Measurements from ENCODE around the gene SMG7. TPM values are rescaled to one million over a fixed set of nuclear protein-coding genes. Genes with fewer than 3 reads are reported as not detected.

The SMG7 gene
- total and polyA plus RNA-seq, 2 donors: 23.6 to 47.5 TPM

- 93% methylated on average over 5 of the region's 5 CpGs for WGBS
- H3K36me3 ChIP-seq (ENCODE audit: insufficient read depth): no peaks in the 10 kb centered on the region
- no peak for DNase-seq (ENCODE audit: extremely low spot score)
- no peak overlapping the region for H3K27ac ChIP-seq (ENCODE audit: low read depth)
- no peaks in the 10 kb centered on the region for H3K4me1 ChIP-seq (ENCODE audit: insufficient read depth)
- no peak overlapping the region for H3K4me3 ChIP-seq (ENCODE audit: low read depth, low read length)
These were observed 33.3 kb downstream of the SMG7 start for GRCh38 chr1:183505454-183506089.

DNA sequence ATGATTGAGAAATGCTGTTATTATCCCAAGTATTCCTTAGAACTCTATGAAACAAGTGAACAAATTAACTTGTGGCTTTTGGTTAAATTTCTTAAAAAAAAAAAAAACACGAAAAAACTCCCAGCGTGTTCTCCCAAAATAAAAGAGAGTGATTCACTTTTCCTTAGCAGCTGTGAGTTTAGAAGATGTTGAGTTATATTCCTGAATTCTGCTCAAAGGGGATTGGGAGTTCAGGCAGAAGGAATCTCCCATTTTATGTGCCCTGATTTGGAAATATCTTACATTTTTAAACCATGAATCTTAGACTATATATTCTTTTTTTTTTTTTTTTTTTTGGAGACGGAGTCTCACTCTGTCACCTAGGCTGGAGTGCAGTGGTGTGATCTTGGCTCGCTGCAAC is 34.3 kb downstream of the SMG7 start:
- Histone ChIP-seq H3K4me3 (ENCODE audit: low read depth, low read length) (no peak overlapping the region), H3K4me1 (ENCODE audit: insufficient read depth) (no peaks in the 10 kb centered on the region), H3K27ac (ENCODE audit: low read depth) (no peak overlapping the region), H3K36me3 (ENCODE audit: insufficient read depth) (no peaks in the 10 kb centered on the region)
- WGBS: 84% methylated on average over 4 of the region's 4 CpGs
- DNase-seq (ENCODE audit: extremely low spot score): no peak

DNA sequence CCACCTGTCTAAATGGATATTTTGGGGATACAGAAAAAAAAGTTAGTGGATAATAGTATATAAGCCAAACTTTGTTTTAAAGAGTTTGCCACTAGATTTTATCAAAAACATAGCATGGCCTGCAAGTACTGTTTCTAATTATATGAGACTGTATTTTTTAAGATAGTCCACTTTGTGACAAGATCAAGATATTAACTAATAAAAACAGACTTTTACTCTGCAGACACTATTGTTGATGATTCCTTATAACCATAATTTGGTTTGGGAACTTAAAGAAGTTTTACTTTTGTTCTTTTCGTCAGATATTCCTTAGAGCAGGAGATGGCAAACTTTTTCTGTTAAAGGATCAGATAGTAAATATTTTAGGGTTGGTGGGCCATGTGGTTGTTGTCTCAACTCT is 36.4 kb downstream of the SMG7 start:
- Histone ChIP-seq H3K27ac (ENCODE audit: low read depth) (no peak overlapping the region), H3K36me3 (ENCODE audit: insufficient read depth) (no peaks in the 10 kb centered on the region), H3K4me1 (ENCODE audit: insufficient read depth) (no peaks in the 10 kb centered on the region), H3K4me3 (ENCODE audit: low read depth, low read length) (no peak overlapping the region)
- DNase-seq (ENCODE audit: extremely low spot score): no peak
- 67% methylated on average over 1 of the region's 1 CpG for WGBS

DNA sequence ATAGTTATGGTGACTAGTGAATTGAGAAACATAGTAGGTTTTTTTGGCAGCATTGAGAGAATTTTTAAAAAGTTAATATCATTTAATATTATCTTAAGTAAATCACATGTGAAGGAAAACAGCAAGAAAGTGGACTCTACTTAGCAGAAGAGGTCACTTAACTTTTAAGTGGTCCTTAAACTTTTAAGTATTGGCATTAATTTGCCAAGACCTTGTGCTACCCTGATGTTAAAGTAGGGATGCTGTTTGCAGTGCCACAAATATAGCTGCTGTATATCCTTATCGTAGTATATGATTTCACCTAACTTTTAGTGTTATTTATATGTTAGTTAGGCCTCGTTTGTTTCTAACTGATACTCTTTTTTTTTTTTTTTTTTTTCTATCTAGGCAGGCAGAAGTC is 40.2 kb downstream of the SMG7 start:
- no peak for DNase-seq (ENCODE audit: extremely low spot score)
- Histone ChIP-seq H3K36me3 (ENCODE audit: insufficient read depth) (no peaks in the 10 kb centered on the region), H3K4me3 (ENCODE audit: low read depth, low read length) (no peak overlapping the region), H3K27ac (ENCODE audit: low read depth) (no peak overlapping the region), H3K4me1 (ENCODE audit: insufficient read depth) (no peaks in the 10 kb centered on the region)
- 93% methylated on average over 2 of the region's 2 CpGs for WGBS

DNA sequence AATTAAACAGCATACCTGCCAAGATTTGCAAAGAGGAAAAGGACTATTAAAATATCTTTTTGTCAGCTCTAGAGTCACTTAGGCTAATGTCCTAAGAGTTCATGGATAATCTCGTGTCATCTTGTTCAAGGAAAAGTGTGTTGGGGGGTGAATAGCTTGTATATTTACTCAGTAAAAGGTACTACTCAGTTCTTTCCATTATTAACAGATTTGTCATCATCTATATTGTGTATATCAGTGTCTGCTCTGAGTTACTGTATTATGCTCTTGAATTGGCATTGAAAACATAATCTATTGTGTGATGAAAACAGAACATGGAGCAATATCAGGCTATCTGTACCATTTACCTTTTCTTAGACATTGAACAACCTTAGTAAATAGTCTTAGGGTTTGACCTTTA is 41.9 kb downstream of the SMG7 start:
- Histone ChIP-seq H3K27ac (ENCODE audit: low read depth) (no peak overlapping the region), H3K4me3 (ENCODE audit: low read depth, low read length) (no peak overlapping the region), H3K36me3 (ENCODE audit: insufficient read depth) (no peaks in the 10 kb centered on the region), H3K4me1 (ENCODE audit: insufficient read depth) (no peaks in the 10 kb centered on the region)
- no peak for DNase-seq (ENCODE audit: extremely low spot score)
- 94% methylated on average over 1 of the region's 1 CpG for WGBS

DNA sequence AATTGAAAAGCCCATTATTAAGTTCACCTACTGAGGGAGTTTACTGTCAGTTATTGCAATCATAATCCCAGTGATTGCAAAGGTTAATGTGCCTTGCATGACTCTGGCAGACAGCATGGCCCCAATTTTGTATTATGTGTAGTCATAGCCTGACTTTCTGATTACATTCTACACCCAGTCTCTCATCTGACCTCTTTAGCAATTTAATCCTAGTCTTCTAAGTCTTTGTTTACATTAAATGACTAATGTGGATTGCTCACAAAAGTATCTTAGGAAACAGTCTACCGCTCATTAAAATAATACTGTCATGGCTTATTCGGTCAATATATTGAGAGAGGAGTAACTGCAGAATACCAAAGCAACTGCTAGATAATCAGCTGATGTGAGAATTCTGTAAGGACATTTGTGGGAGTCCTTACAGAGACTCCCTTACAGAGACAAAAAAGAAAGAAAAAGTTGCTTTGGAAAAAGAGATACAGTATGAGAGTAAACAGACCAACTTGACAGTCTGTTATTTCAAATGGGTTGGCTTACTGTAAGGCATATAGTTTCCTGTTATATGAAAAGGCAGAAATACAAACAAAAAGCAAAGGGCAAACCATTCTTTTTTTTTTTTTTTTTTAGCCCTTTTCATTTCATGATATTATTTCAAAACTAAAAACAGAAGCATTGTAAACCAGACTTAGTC is 42.8 kb downstream of the SMG7 start:
- Histone ChIP-seq H3K36me3 (ENCODE audit: insufficient read depth) (no peaks in the 10 kb centered on the region), H3K4me1 (ENCODE audit: insufficient read depth) (no peaks in the 10 kb centered on the region), H3K27ac (ENCODE audit: low read depth) (no peak overlapping the region), H3K4me3 (ENCODE audit: low read depth, low read length) (no peak overlapping the region)
- WGBS: 18% methylated on average over 2 of the region's 2 CpGs
- no peak for DNase-seq (ENCODE audit: extremely low spot score)

DNA sequence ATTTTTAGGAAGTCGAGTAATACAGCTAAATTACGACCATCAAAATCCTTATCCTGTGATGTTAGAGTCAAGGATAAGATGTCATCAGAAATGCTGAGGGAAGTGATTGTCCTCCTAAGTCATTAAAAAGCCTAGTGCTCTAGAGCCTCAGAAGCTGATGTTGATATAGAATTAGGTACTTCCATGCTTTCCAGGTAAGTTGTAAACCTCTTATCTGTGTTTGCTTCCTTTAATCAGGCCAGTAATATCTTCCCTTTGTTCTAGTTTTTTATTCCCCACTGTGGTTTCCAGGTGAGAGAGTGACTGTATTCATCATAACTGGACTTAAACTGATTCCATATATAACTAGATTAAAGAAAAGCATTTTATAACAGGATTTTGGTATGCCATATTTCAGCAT is 44.4 kb downstream of the SMG7 start:
- WGBS: 85% methylated on average over 2 of the region's 2 CpGs
- H3K36me3 ChIP-seq (ENCODE audit: insufficient read depth): no peaks in the 10 kb centered on the region
- H3K27ac ChIP-seq (ENCODE audit: low read depth): no peak overlapping the region
- H3K4me1 ChIP-seq (ENCODE audit: insufficient read depth): no peaks in the 10 kb centered on the region
- no peak overlapping the region for H3K4me3 ChIP-seq (ENCODE audit: low read depth, low read length)
- DNase-seq (ENCODE audit: extremely low spot score): no peak

DNA sequence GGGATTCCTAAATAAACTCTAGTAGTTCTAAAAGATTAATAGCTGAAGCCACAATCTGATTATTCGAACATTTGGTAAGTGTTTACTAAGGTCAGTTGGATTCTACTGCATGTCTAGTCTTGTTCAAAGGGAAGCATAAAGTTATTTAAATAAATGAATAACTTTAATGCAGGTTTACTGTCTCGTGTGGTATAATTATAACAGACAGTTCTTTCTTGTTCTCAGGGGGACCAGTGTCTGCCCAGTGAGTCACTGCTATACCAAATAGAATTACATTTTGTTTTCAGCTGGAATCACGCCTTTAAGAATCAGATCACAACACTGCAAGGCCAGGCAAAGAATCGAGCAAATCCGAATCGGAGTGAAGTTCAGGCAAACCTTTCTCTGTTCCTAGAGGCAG is 45.1 kb downstream of the SMG7 start:
- DNase-seq (ENCODE audit: extremely low spot score): no peak
- H3K27ac ChIP-seq (ENCODE audit: low read depth): peak overlapping the region; percentile 18
- WGBS: 83% methylated on average over 6 of the region's 6 CpGs
- H3K4me3 ChIP-seq (ENCODE audit: low read depth, low read length): no peak overlapping the region
- H3K4me1 ChIP-seq (ENCODE audit: insufficient read depth): no peaks in the 10 kb centered on the region
- H3K36me3 ChIP-seq (ENCODE audit: insufficient read depth): no peaks in the 10 kb centered on the region

GRCh38 chr1:183520379-183520778 is 48.1 kb downstream of the SMG7 start:
- no peak for DNase-seq (ENCODE audit: extremely low spot score)
- no peak overlapping the region for H3K27ac ChIP-seq (ENCODE audit: low read depth)
- no peak overlapping the region for H3K4me3 ChIP-seq (ENCODE audit: low read depth, low read length)
- H3K36me3 ChIP-seq (ENCODE audit: insufficient read depth): no peaks in the 10 kb centered on the region
- no peaks in the 10 kb centered on the region for H3K4me1 ChIP-seq (ENCODE audit: insufficient read depth)
- WGBS: 83% methylated on average over 1 of the region's 1 CpG

GRCh38 chr1:183522104-183522503 is 49.8 kb downstream of the SMG7 start:
- no peaks in the 10 kb centered on the region for H3K36me3 ChIP-seq (ENCODE audit: insufficient read depth)
- no peak overlapping the region for H3K4me3 ChIP-seq (ENCODE audit: low read depth, low read length)
- no peaks in the 10 kb centered on the region for H3K4me1 ChIP-seq (ENCODE audit: insufficient read depth)
- no peak overlapping the region for H3K27ac ChIP-seq (ENCODE audit: low read depth)
- no peak for DNase-seq (ENCODE audit: extremely low spot score)
- 82% methylated on average over 1 of the region's 1 CpG for WGBS

- Histone ChIP-seq H3K36me3 (ENCODE audit: insufficient read depth) (peaks cover 1% of the 10 kb centered on the region), H3K27ac (ENCODE audit: low read depth) (no peak overlapping the region), H3K4me1 (ENCODE audit: insufficient read depth) (no peaks in the 10 kb centered on the region), H3K4me3 (ENCODE audit: low read depth, low read length) (no peak overlapping the region)
- WGBS: 97% methylated on average over 3 of the region's 3 CpGs
- no peak for DNase-seq (ENCODE audit: extremely low spot score)
These were observed 56.3 kb downstream of the SMG7 start for GRCh38 chr1:183528577-183528976.

- H3K27ac ChIP-seq (ENCODE audit: low read depth): no peak overlapping the region
- H3K36me3 ChIP-seq (ENCODE audit: insufficient read depth): peaks cover 7% of the 10 kb centered on the region
- DNase-seq (ENCODE audit: extremely low spot score): no peak
- no peak overlapping the region for H3K4me3 ChIP-seq (ENCODE audit: low read depth, low read length)
- no peaks in the 10 kb centered on the region for H3K4me1 ChIP-seq (ENCODE audit: insufficient read depth)
- 89% methylated on average over 3 of the region's 3 CpGs for WGBS
These were observed 61.4 kb downstream of the SMG7 start for GRCh38 chr1:183533617-183534174.

GRCh38 chr1:183537405-183537804 is 65.1 kb downstream of the SMG7 start:
- Histone ChIP-seq H3K4me3 (ENCODE audit: low read depth, low read length) (no peak overlapping the region), H3K27ac (ENCODE audit: low read depth) (no peak overlapping the region), H3K36me3 (ENCODE audit: insufficient read depth) (peaks cover 9% of the 10 kb centered on the region), H3K4me1 (ENCODE audit: insufficient read depth) (no peaks in the 10 kb centered on the region)
- 97% methylated on average over 4 of the region's 4 CpGs for WGBS
- DNase-seq (ENCODE audit: extremely low spot score): no peak

DNA sequence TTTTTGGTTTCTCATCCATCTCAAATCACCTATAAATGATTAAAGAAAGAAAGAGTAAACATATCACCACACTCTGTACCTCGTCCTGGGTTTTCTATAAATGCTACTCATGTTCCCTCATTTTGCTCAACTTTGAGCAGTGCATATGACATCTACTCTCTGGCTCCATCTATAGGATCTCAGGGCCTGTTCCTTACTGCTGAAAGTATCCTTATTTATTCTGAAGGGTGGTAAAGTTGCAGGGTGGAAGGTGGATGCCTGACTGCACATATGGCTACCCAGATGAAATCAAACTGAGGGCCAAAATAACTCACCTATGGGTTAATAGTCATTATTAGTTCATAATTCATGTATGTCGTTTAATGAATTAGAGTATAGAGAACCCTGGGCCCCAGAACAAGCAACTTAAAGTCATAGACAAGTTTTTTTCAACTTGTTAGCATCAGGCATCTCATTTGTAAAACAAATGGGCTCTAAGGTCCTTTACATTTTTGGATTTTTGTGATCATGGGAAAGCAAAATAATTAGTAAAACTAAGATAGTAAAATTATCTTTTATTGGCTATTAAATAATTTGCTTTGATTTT is 71.4 kb downstream of the SMG7 start:
- WGBS: 40% methylated on average over 2 of the region's 2 CpGs
- peak; percentile 13 for DNase-seq (ENCODE audit: extremely low spot score)
- H3K4me3 ChIP-seq (ENCODE audit: low read depth, low read length): no peak overlapping the region
- peaks cover 8% of the 10 kb centered on the region for H3K36me3 ChIP-seq (ENCODE audit: insufficient read depth)
- H3K27ac ChIP-seq (ENCODE audit: low read depth): no peak overlapping the region
- H3K4me1 ChIP-seq (ENCODE audit: insufficient read depth): no peaks in the 10 kb centered on the region
